Limb (tissue), 2 donors: ENCODE measurements around the gene STAG1.
"Not testable (repeated sequence)": the region's sequence is repeated elsewhere in the genome, so short reads cannot be mapped to it uniquely, and the experiment has no call there.

Experiments
- DNase-seq, 2 donors: peaks; one replicate each; pipeline ENCODE4 v3.0.0-alpha.2; 2016; ENCODE audit errors: extremely low spot score in 2 of 2

STAG1 gene

GRCh38 chr3:136703429-136703828 lies 48.7 kb downstream of the STAG1 start:
- no peak for DNase-seq

- no peak for DNase-seq
Measured at GRCh38 chr3:136699271-136699828, 52.8 kb downstream of the STAG1 start.

DNA sequence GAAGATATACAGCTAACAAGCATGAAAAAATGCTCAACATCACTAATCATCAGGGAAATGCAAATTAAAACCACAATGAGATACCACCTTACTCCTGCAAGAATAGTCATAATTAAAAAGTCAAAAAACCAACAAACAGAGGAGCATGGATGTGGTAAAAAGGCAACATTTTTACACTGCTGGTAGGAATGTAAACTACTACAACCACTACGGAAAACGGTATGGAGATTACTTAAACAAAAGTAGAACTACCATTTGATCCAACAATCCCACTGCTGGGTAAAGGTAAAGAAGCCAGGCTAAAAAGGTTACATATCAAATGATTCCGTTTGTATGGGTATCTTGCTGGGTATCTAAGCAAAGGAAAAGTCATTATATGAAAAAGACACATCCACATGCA lies 53.8 kb downstream of the STAG1 start:
- no peak for DNase-seq

- no peak for DNase-seq
Measured at GRCh38 chr3:136696797-136697196, 55.4 kb downstream of the STAG1 start.

GRCh38 chr3:136694321-136694720 lies 57.9 kb downstream of the STAG1 start:
- DNase-seq: no peak

GRCh38 chr3:136690599-136690998 lies 61.6 kb downstream of the STAG1 start:
- no peak for DNase-seq

GRCh38 chr3:136685882-136686281 lies 66.3 kb downstream of the STAG1 start:
- DNase-seq: no peak

DNA sequence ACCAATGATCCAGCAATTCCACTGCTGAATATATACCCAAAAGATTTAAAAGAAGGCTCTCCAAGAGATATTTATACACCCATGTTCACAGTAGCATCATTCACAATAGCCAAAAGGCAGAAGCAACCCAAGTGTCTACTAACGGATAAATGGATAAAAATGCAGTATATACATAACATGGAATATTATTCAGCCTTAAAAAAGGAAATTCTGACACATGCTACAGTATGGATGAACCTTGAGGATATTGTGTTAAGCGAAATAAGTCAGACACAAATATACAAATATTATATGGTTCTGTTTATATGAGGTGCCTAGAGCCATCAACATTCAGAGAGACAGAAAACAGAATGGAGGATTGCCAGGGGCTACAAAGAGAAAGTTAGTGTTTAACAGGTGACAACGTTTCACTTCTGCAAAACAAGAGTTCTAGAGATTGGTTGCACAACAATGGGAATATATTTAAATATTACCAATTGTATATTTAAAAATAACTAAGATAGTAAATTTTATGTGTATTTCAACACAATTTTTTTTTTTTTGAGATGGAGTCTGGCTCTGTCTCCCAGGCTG lies 69.4 kb downstream of the STAG1 start:
- no peak for DNase-seq

- no peak for DNase-seq
Measured at GRCh38 chr3:136678981-136679380, 73.2 kb downstream of the STAG1 start.

- no peak for DNase-seq
Measured at GRCh38 chr3:136676009-136676408, 76.2 kb downstream of the STAG1 start.

GRCh38 chr3:136675150-136675858 lies 76.9 kb downstream of the STAG1 start:
- no peak for DNase-seq

GRCh38 chr3:136672457-136672856 lies 79.7 kb downstream of the STAG1 start:
- DNase-seq: no peak

DNA sequence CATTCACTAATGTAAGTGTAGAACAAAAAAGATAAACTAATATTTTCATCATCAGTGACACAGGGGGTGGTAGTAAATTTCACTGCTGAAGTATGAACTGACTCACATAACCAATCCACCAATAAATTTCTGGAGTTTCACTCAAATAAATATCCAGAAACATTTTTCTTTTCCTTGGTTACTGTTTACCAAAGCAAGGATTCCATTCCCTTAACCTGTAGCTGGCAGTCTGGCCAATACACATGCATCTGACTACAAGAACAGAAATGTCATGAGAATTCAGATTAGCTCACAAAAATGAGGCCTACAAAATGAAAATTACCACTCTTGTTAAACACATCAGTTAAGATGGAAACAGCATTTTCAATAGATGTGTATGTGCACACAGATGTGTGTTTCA lies 80.3 kb downstream of the STAG1 start:
- no peak for DNase-seq

- DNase-seq: no peak
Measured at GRCh38 chr3:136670166-136670565, 82.0 kb downstream of the STAG1 start.

DNA sequence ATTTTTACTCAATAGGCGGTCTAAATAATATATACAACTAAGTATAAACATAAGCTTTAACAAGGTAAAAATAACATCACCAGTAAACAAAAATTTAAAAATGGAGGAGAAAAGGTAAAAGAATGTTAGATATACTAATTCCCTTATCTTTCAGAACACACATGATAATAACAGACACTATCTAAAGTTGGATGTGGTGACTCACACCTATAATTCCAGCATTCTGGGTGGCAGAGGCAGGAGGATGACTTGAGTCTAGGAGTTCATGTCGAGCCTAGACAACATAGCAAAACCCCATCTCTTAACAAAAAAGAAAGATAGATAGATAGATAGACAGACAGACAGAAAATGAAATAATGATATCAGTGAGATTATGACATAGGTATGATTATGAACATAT lies 85.1 kb downstream of the STAG1 start:
- no peak for DNase-seq

DNA sequence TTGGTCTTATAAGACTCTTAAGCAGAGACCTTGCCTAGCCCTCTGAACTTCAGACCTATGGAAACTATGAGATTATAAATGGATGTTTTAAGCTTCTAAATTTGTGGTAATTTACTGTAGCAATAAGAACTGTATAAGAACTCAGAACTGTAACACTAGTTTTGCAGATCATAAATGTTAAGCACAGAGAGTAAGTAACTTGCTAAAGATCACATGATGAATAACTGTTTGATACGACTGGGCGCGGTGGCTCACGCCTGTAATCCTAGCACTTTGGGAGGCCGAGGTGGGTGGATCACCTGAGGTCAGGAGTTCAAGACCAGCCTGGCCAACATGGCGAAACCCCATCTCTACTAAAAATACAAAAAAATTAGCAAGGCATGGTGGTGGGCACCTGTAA lies 85.9 kb downstream of the STAG1 start:
- DNase-seq: not testable (repeated sequence)

- DNase-seq: no peak
Measured at GRCh38 chr3:136664771-136665170, 87.4 kb downstream of the STAG1 start.

DNA sequence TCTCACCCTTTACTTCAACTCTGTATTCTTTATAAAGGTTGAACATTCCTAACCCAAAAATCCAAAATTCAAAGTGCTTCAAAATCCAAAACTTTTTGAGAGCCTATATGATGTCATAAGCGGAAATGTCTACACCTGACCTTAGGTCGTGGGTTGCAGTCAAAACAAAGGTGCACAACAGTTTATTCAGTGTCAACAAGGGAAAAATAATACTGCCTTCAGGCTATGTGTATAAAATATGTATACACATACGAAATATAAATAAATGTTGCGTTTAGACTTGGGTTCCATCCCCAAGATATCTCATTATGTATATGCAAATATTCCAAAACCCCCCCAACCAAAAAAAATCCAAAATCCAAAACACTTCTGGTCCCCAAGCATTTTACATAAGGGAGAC lies 90.9 kb downstream of the STAG1 start:
- DNase-seq: no peak

- DNase-seq: peak; percentile 37 to 43
Measured at GRCh38 chr3:136658946-136659682, 93.1 kb downstream of the STAG1 start.

DNA sequence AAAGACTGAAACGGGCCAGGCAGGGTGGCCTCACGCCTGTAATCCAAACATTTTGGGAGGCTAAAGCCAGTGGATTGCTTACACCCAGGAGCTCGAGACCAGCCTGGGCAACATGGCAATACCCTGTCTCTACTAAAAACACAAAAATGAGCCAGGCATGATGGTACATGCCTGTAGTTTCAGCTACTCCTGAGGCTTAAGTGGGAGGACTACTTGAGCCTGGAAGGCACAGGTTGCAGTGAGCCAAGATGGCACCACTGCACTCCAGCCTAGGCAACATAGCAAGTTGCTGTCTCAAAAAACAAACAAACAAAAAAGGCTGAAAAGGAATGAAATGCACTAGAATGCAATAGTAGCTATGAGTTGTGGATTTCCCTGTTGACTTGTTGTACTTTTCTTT lies 94.7 kb downstream of the STAG1 start:
- no peak for DNase-seq

- no peak for DNase-seq
Measured at GRCh38 chr3:136653628-136654027, 98.5 kb downstream of the STAG1 start.

- no peak for DNase-seq
Measured at GRCh38 chr3:136651581-136651980, 100.6 kb downstream of the STAG1 start.
